ENCODE data around the gene TBC1D22A.

DNA sequence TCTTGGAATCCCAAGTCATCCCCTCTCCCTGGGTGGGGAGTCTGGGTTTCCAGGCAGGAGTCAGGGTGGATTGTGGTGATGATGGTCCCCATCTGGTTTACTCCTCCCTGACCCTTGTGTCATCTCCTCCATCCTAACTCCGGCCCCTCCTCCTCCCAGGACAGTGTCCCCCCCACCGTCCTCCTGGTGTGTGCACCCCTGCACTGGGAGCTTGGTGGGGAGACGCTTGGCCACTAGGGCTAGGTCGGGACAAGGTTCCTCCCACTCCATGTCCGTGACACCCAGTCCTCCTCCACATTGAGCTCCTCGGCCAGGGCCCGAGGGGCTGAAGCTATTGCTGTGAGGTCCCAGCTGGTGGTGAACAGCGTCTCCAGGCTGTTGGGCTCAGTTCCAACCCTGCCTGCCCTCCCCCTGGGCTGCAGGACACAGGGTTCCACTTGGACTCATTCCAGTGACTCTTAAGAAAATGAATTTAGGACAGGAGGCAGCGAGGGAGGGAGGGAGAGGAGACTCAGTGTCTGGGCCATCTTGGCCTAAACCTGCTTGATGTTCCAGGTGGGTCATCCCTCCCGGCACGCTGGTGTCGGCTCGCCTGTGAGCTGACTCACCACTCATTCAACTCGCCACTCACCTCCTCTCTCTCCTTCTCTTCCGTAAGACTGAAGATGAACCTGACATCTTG, 433.2 kb downstream of the TBC1D22A start:
- TF ChIP-seq CTCF (IDR thresholded peaks at IDR 0.05) (no peak), POLR2AphosphoS5 (IDR thresholded peaks at IDR 0.05) (no peak)

Data from gastroesophageal sphincter (tissue), 3 donors.